K562 (cell line): ENCODE data around the gene LHPP. TPM values are rescaled to one million over a fixed set of nuclear protein-coding genes. Genes with fewer than 3 reads are reported as not detected.

ENCODE experiments used
- ATAC-seq: fragments of 200-7000 bp; cut with Tn5 transposase; 3 replicates; pipeline ENCODE4 v1.9.1; 2020; ENCODE audit warnings: moderate library complexity
- BruUV-seq: library from RNA; stranded (reverse); fragments of 400-500 nt; replicated peaks from 2 replicates; lab custom pipeline; 2021; lab: Mats Ljungman, UMichigan
- CTCF ChIA-PET: fragments of 300-600 bp; formaldehyde crosslinking; extraction: SDS; loops from one replicate; lab custom pipeline; 2021; ENCODE audit warnings: low intra/inter-chr PET ratio; lab: Yijun Ruan, JAX
- POLR2A ChIA-PET: fragments of 300-600, 350-650 bp; sonication (Branson Sonifier 250); formaldehyde crosslinking; extraction: SDS; loops from one replicate; lab custom pipeline; 2021; ENCODE audit warnings: antibody characterized with exemption, inconsistent platforms; lab: Yijun Ruan, JAX
- DNase-seq, 4 experiments: peaks; one replicate each; pipeline versions ENCODE4 v3.0.0 to v3.0.0-alpha.2; 2011 to 2018; ENCODE audit warnings: low spot score in 3 of 4, mixed read lengths in 3 of 4; ENCODE audit errors: extremely low read depth in 1 of 4
- FAIRE-seq: peaks from 2 replicates; lab custom pipeline; 2011; peaks lifted over from hg19 to GRCh38; lab: Jason Lieb, UNC
- H2AFZ ChIP-seq: 2 replicates; pipeline ENCODE4 v1.6.0; 2011; ENCODE audit warnings: low read depth, low read length, control low read depth, inconsistent platforms
- H3K27ac ChIP-seq: fragments of 200-600 bp; 3 replicates; pipeline ENCODE4 v1.8.0; 2011; ENCODE audit warnings: low read depth, mild to moderate bottlenecking, control low read depth, inconsistent platforms, low read length, moderate library complexity, mixed read lengths; ENCODE audit errors: extremely low read depth
- H3K27me3 ChIP-seq, 2 experiments: fragments of 300-600 bp in 1 of 2; 2 replicates in 1 of 2; 3 replicates in 1 of 2; pipeline versions ENCODE4 v1.6.0 to v1.8.0; 2011; ENCODE audit warnings: inconsistent platforms in 2 of 2, low read length in 2 of 2, mild to moderate bottlenecking in 1 of 2, mixed read lengths in 1 of 2, moderate library complexity in 1 of 2; ENCODE audit not compliant: control insufficient read depth in 2 of 2, insufficient read depth in 2 of 2
- H3K36me3 ChIP-seq: fragments of 300-600 bp; 3 replicates; pipeline ENCODE4 v1.8.0; 2011; ENCODE audit warnings: mild to moderate bottlenecking, low read length, inconsistent platforms; ENCODE audit not compliant: control insufficient read depth, insufficient read depth
- H3K4me1 ChIP-seq, 2 experiments: fragments of 200-600 bp in 1 of 2; replicated peaks in 1 of 2; 2 replicates in 1 of 2; 3 replicates in 1 of 2; pipeline versions ENCODE4 v1.5.1 to v1.8.0; 2011; ENCODE audit warnings: inconsistent platforms in 2 of 2, low read length in 2 of 2, mild to moderate bottlenecking in 1 of 2, mixed read lengths in 1 of 2, moderate library complexity in 1 of 2; ENCODE audit not compliant: control insufficient read depth in 2 of 2, insufficient read depth in 2 of 2
- H3K4me2 ChIP-seq: 2 replicates; pipeline ENCODE4 v1.6.1; 2011; ENCODE audit warnings: low read length, control low read depth, inconsistent platforms, mixed read lengths; ENCODE audit not compliant: insufficient read depth
- H3K4me3 ChIP-seq: fragments of 200-600 bp; sonication (generic), shearing (Covaris generic); 2 replicates; pipeline ENCODE4 v1.5.1; 2016; ENCODE audit warnings: control low read depth, inconsistent platforms
- H3K79me2 ChIP-seq: fragments of 200-600 bp; 3 replicates; pipeline ENCODE4 v1.8.0; 2011; ENCODE audit warnings: low read length, inconsistent platforms; ENCODE audit not compliant: control insufficient read depth, insufficient read depth
- H3K9ac ChIP-seq, 2 experiments: 2 replicates each; pipeline versions ENCODE4 v1.6.0 to v1.6.1; 2011; ENCODE audit warnings: low read depth in 2 of 2, low read length in 2 of 2, control low read depth in 1 of 2, inconsistent platforms in 1 of 2, mild to moderate bottlenecking in 1 of 2, mixed read lengths in 1 of 2; ENCODE audit not compliant: insufficient read depth in 1 of 2
- H3K9me1 ChIP-seq: one replicate; pipeline ENCODE4 v1.6.0; 2011; ENCODE audit warnings: inconsistent platforms, mild to moderate bottlenecking, low read length, moderate library complexity; ENCODE audit not compliant: control insufficient read depth, insufficient read depth
- H3K9me3 ChIP-seq: replicated peaks from 2 replicates; pipeline ENCODE4 v1.5.1; 2011; ENCODE audit warnings: low read depth, low read length, inconsistent platforms; ENCODE audit not compliant: control insufficient read depth, insufficient read depth
- H4K20me1 ChIP-seq: replicated peaks from 2 replicates; pipeline ENCODE4 v1.6.1; 2011; ENCODE audit warnings: low read length, inconsistent platforms, mixed read lengths; ENCODE audit not compliant: control insufficient read depth, insufficient read depth
- DACH1 ChIP-seq: fragments of 450-650 bp; IDR thresholded peaks from 2 replicates; pipeline ENCODE4 v1.6.1; 2018; ENCODE audit not compliant: partially characterized antibody
- DIDO1 ChIP-seq: fragments of 450-650 bp; IDR thresholded peaks from 2 replicates; pipeline ENCODE4 v1.6.1; 2016; ENCODE audit warnings: low read depth, missing biosample characterization, missing genetic modification characterization
- E2F5 ChIP-seq: sonication (generic); formaldehyde crosslinking; IDR thresholded peaks from 2 replicates; pipeline ENCODE4 v1.8.0; 2022; ENCODE audit warnings: mild to moderate bottlenecking, missing genetic modification reagents
- MCM3 ChIP-seq: fragments of 450-650 bp; IDR thresholded peaks from 2 replicates; pipeline ENCODE4 v1.6.1; 2016
- RBBP5 ChIP-seq: fragments of 200-600 bp; sonication (generic); IDR thresholded peaks from 2 replicates; pipeline ENCODE4 v1.6.1; 2012; ENCODE audit warnings: borderline replicate concordance, mild to moderate bottlenecking, low read length, control low read depth, inconsistent platforms; ENCODE audit not compliant: insufficient read depth, poor library complexity, severe bottlenecking
- TCFL5 ChIP-seq: fragments of 250-450 bp; sonication (Bioruptor Pico); conservative IDR thresholded peaks from 2 replicates; pipeline ENCODE4 v1.6.1; 2021; ENCODE audit warnings: mild to moderate bottlenecking, moderate library complexity, matching md5 sums
- ZBTB33 ChIP-seq: sonication (generic); formaldehyde crosslinking; IDR thresholded peaks from 2 replicates; pipeline ENCODE4 v1.8.1; 2023; ENCODE audit warnings: mild to moderate bottlenecking, missing genetic modification reagents
- ZNF212 ChIP-seq: fragments of 450-650 bp; formaldehyde crosslinking; IDR thresholded peaks from 2 replicates; pipeline ENCODE4 v1.4.0; 2020; ENCODE audit warnings: mild to moderate bottlenecking
- ZNF347 ChIP-seq: fragments of 450-650 bp; formaldehyde crosslinking; IDR thresholded peaks from 2 replicates; pipeline ENCODE4 v1.4.0; 2020; ENCODE audit warnings: low read depth, mild to moderate bottlenecking, moderate library complexity
- WGBS: fragments of 100-300 bp; shearing (Covaris generic); methylation state at CpG from one replicate; pipeline ENCODE4 v1.1.6; 2016; ENCODE audit warnings: low coverage, mixed read lengths; ENCODE audit not compliant: insufficient coverage; ENCODE audit errors: missing lambda C conversion rate; 5-methylcytosine and 5-hydroxymethylcytosine counted together
- in situ Hi-C: fragments of 300-500 bp; cut with MboI; formaldehyde crosslinking; loops from 4 replicates; pipeline ENCODE4 v1.15.0; 2018; ENCODE audit warnings: inconsistent platforms, mixed read lengths
- intact Hi-C: fragments of 100-400 bp; cut with micrococcal nuclease; formaldehyde crosslinking; loops from 2 replicates; pipeline ENCODE4 v1.14.2; 2022
- polyA plus RNA-seq, 8 experiments: library from polyadenylated mRNA; depleted of rRNA in 4 of 8; stranded (reverse) in 5 of 8; unstranded in 3 of 8; fragments of >200 nt; fragmentation: Nextera tagmentation in 2 of 8; fragmentation: Illumina TruSeq in 1 of 8; extraction: Ambion mirVana in 2 of 8; extraction: Trizol in 1 of 8; gene quantifications; 2 replicates each; pipeline versions ENCODE4 v1.2.1 to v1.2.3, GENCODE V29; 2011 to 2014; ENCODE audit warnings: inconsistent platforms in 1 of 8, missing spikeins in 1 of 8
- total RNA-seq, 7 experiments: library from RNA; depleted of rRNA in 6 of 7; stranded (reverse); fragments of >200 nt in 6 of 7; fragmentation: Illumina TruSeq in 2 of 7; extraction: Trizol in 2 of 7; gene quantifications; 2 replicates each; pipeline versions ENCODE4 v1.2.1 to v1.2.3, GENCODE V29; 2011 to 2021; ENCODE audit warnings: low replicate concordance in 1 of 7

Gene LHPP
- total and polyA plus RNA-seq, 9 of the 15 experiments (the other 6 are each of a cell fraction or from before 2014, with no cell fraction given), result 0.34 to 7.4 (median 3.0) TPM

DNA sequence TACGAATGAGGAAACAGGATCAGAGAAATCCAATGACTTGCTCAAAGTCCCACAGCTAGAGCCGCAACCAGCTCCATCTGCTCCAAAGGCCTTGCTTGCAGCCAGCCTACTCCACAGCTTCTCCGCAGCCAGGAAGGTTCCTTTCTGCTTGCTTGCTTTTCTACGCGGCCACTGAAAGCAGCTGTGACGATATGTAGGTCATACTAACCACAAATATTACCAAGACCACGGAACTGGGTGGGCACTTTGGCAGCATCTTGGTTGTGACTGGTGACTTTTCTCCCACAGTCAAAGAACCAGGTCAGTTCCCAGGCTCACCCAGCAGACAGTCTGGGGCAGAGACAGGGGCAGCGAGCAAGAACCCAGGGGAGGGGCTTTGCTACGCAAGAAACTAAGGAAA lies 196.2 kb downstream of the LHPP start:
- intact Hi-C loops (no loop called here), in situ Hi-C loops (no loop called here)
- Histone ChIP-seq H3K36me3 (peaks cover 5% of the 10 kb centered on the region; the same call in 1 of the 3 replicates), H4K20me1 (no peaks in the 10 kb centered on the region), H2AFZ (no peak overlapping the region), H3K9ac (no peak overlapping the region), H3K4me3 (no peak overlapping the region), H3K9me1 (no peaks in the 10 kb centered on the region), H3K27ac (no peak overlapping the region), H3K79me2 (no peaks in the 10 kb centered on the region; the same call in 2 of the 3 replicates), H3K4me1 (no peaks in the 10 kb centered on the region; a peak in 1 of 5 replicates), H3K9me3 (no peaks in the 10 kb centered on the region), H3K4me2 (no peak overlapping the region), H3K27me3 (no peaks in the 10 kb centered on the region)
- CTCF ChIA-PET, result no interaction called here
- FAIRE-seq (no peak), DNase-seq (no peak), ATAC-seq (no peak)
- no TSS peak for BruUV-seq
- POLR2A ChIA-PET, result interaction anchor here (0.6 to 0.7 kb wide), 2 partner anchors 10 to 11 kb away, joined by 3 read pairs; no protein-coding TSS in a partner anchor
- WGBS, result 81% methylated on average over 9 of the region's 9 CpGs
- TF ChIP-seq E2F5 (CRISPR knock-in tag) (no peak), ZNF212 (CRISPR knock-in tag) (no peak), DACH1 (no peak), DIDO1 (tag) (no peak), ZNF347 (CRISPR knock-in tag) (no peak), MCM3 (no peak), RBBP5 (no peak), ZBTB33 (CRISPR knock-in tag) (no peak), TCFL5 (CRISPR knock-in tag) (no peak)
